Measurements from ENCODE around the gene RNASE8. TPM values are rescaled to one million over a fixed set of nuclear protein-coding genes. Genes with fewer than 3 reads are reported as not detected.

Gene RNASE8
- total and polyA plus RNA-seq, 7 donors, result not detected

DNA sequence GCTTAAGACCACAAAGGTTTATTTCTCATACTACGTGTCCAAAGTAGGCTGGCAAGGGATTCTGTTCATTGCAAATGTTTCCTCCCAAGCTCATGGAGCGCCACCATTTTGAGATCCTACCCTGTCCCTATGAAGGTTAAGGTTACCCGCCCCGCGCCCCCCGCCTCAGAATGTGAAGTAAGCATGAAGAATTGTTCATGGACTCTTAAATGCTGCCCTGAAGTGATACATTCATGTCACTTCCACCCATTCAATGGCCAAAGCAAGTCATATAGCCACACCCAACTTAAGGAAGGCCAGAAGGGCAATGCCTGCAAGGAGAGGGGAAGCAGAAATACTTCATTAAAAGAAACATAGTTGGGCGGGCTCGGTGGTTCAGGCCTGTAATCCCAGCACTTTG lies 47.5 kb downstream of the RNASE8 start:
- intact Hi-C loops (cut with DNase I), result loop anchor here (5.0 to 10.0 kb wide), 2 partner anchors 93 to 250 kb away; no protein-coding TSS in a partner anchor
- no peaks in the 10 kb centered on the region for H3K36me3 ChIP-seq
- no peak overlapping the region for H3K4me3 ChIP-seq
- peaks cover 0 to 46% (median 38%) of the 10 kb centered on the region in 4 donors for H3K4me1 ChIP-seq
- no peak for DNase-seq
- WGBS, 2 donors, result 71 to 82% methylated on average over 8 of the region's 8 CpGs
- peak overlapping the region; percentile 90 to 99 (median 96) for H3K27ac ChIP-seq
- no peaks in the 10 kb centered on the region for H3K27me3 ChIP-seq
- no peaks in the 10 kb centered on the region for H3K9me3 ChIP-seq
- TF ChIP-seq POLR2A (IDR thresholded peaks at IDR 0.05) (no peak), EP300 (IDR thresholded peaks at IDR 0.05) (no peak)

GRCh38 chr14:21106176-21106497 lies 48.5 kb downstream of the RNASE8 start:
- Histone ChIP-seq H3K36me3 (no peaks in the 10 kb centered on the region), H3K27ac (peak overlapping the region; percentile 43 to 99 (median 96)), H3K27me3 (no peaks in the 10 kb centered on the region), H3K4me1 (peaks cover 0 to 43% (median 37%) of the 10 kb centered on the region in 4 donors), H3K9me3 (no peaks in the 10 kb centered on the region), H3K4me3 (no peak overlapping the region)
- DNase-seq, result no peak
- TF ChIP-seq POLR2A (IDR thresholded peaks at IDR 0.05), result no peak
- no peak for TF ChIP-seq EP300 (IDR thresholded peaks at IDR 0.05)
- TF ChIP-seq POLR2AphosphoS5 (IDR thresholded peaks at IDR 0.05), result no peak
- TF ChIP-seq, protein P1, sequence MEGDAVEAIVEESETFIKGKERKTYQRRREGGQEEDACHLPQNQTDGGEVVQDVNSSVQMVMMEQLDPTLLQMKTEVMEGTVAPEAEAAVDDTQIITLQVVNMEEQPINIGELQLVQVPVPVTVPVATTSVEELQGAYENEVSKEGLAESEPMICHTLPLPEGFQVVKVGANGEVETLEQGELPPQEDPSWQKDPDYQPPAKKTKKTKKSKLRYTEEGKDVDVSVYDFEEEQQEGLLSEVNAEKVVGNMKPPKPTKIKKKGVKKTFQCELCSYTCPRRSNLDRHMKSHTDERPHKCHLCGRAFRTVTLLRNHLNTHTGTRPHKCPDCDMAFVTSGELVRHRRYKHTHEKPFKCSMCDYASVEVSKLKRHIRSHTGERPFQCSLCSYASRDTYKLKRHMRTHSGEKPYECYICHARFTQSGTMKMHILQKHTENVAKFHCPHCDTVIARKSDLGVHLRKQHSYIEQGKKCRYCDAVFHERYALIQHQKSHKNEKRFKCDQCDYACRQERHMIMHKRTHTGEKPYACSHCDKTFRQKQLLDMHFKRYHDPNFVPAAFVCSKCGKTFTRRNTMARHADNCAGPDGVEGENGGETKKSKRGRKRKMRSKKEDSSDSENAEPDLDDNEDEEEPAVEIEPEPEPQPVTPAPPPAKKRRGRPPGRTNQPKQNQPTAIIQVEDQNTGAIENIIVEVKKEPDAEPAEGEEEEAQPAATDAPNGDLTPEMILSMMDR (IDR thresholded peaks at IDR 0.05), result no peak
- 86% methylated on average over 4 of the region's 4 CpGs for WGBS, 2 donors
- intact Hi-C loops (cut with DNase I), result loop anchor here (5.0 to 10.0 kb wide), 2 partner anchors 94 to 251 kb away; no protein-coding TSS in a partner anchor

- peak; percentile 89 for DNase-seq
- no peaks in the 10 kb centered on the region for H3K36me3 ChIP-seq
- TF ChIP-seq, protein P1 (IDR thresholded peaks at IDR 0.05), result peak; percentile 68 to 92 (median 85)
- no peak for TF ChIP-seq EP300 (IDR thresholded peaks at IDR 0.05)
- TF ChIP-seq POLR2AphosphoS5 (IDR thresholded peaks at IDR 0.05), result peak in 1 of 4 donors; percentile 27
- intact Hi-C loops (cut with DNase I), result loop anchor here (5.0 to 10.0 kb wide), 2 partner anchors 94 to 252 kb away; no protein-coding TSS in a partner anchor
- no peaks in the 10 kb centered on the region for H3K9me3 ChIP-seq
- H3K27me3 ChIP-seq, result no peaks in the 10 kb centered on the region
- WGBS, 2 donors, result 22 to 28% methylated on average over 11 of the region's 11 CpGs
- H3K4me3 ChIP-seq, result no peak overlapping the region
- H3K4me1 ChIP-seq, result peaks cover 0 to 43% (median 37%) of the 10 kb centered on the region in 4 donors
- peak overlapping the region; percentile 43 to 99 (median 96) for H3K27ac ChIP-seq
Observed at GRCh38 chr14:21106498-21107282, 49.1 kb downstream of the RNASE8 start.

GRCh38 chr14:21107283-21107800 lies 49.7 kb downstream of the RNASE8 start:
- no peak for TF ChIP-seq EP300 (IDR thresholded peaks at IDR 0.05)
- no peak for TF ChIP-seq POLR2A (IDR thresholded peaks at IDR 0.05)
- TF ChIP-seq, protein P1 (IDR thresholded peaks at IDR 0.05), result no peak
- TF ChIP-seq POLR2AphosphoS5 (IDR thresholded peaks at IDR 0.05), result no peak
- Histone ChIP-seq H3K27ac (peak overlapping the region; percentile 31 to 99 (median 66)), H3K27me3 (no peaks in the 10 kb centered on the region), H3K4me3 (no peak overlapping the region), H3K4me1 (peaks cover 0 to 43% (median 36%) of the 10 kb centered on the region in 4 donors), H3K9me3 (no peaks in the 10 kb centered on the region), H3K36me3 (no peaks in the 10 kb centered on the region)
- intact Hi-C loops (cut with DNase I), result loop anchor here (5.0 to 10.0 kb wide), 2 partner anchors 95 to 253 kb away; no protein-coding TSS in a partner anchor
- 19 to 65% methylated on average over 5 of the region's 5 CpGs for WGBS, 2 donors
- DNase-seq, result no peak

Other genes starting within 250 kb of the RNASE8 start
- gene RNASE3, start 166.4 kb upstream of the RNASE8 start, total RNA-seq, result 1 to 10 TPM in 1 of 4 donors, not detected in 3; 2.6 TPM
- gene RNASE3, start 166.4 kb upstream of the RNASE8 start, polyA plus RNA-seq, result not detected
- gene RNASE2, start 102.3 kb upstream of the RNASE8 start, total RNA-seq, result 10 to 100 TPM in 1 of 4 donors, 1 to 10 TPM in 2, not detected in 1; 2.1 to 14.3 (median 2.9) TPM
- 1 to 10 TPM in 2 of 3 donors, not detected in 1; 3.1 to 3.2 TPM for gene RNASE2, start 102.3 kb upstream of the RNASE8 start, polyA plus RNA-seq
- gene METTL17, start 67.8 kb upstream of the RNASE8 start, total RNA-seq, result 100 to 1,000 TPM in 1 of 4 donors, 10 to 100 TPM in 3; 72.9 to 103 (median 90.0) TPM
- gene METTL17, start 67.8 kb upstream of the RNASE8 start, polyA plus RNA-seq, result 10 to 100 TPM; 24.0 to 76.4 (median 25.2) TPM
- not detected for gene SLC39A2, start 58.5 kb upstream of the RNASE8 start, total RNA-seq
- 1 to 10 TPM in 1 of 3 donors, not detected in 2; 1.2 TPM for gene SLC39A2, start 58.5 kb upstream of the RNASE8 start, polyA plus RNA-seq
- 100 to 1,000 TPM; 184 to 276 (median 235) TPM for gene NDRG2, start 32.8 kb upstream of the RNASE8 start, total RNA-seq
- gene NDRG2, start 32.8 kb upstream of the RNASE8 start, polyA plus RNA-seq, result 100 to 1,000 TPM; 114 to 199 (median 141) TPM
- not detected for gene TPPP2, start 27.6 kb upstream of the RNASE8 start, total RNA-seq
- gene TPPP2, start 27.6 kb upstream of the RNASE8 start, polyA plus RNA-seq, result under 1 TPM in 1 of 3 donors, not detected in 2; 0.36 TPM
- gene RNASE13, start 23.0 kb upstream of the RNASE8 start, total RNA-seq, result not detected
- gene RNASE13, start 23.0 kb upstream of the RNASE8 start, polyA plus RNA-seq, result not detected
- not detected for gene RNASE7, start 15.5 kb upstream of the RNASE8 start, total RNA-seq
- under 1 TPM in 1 of 3 donors, not detected in 2; 0.10 TPM for gene RNASE7, start 15.5 kb upstream of the RNASE8 start, polyA plus RNA-seq
- 10 to 100 TPM; 15.0 to 48.5 (median 17.4) TPM for gene ARHGEF40, start 12.5 kb downstream of the RNASE8 start, total RNA-seq
- 10 to 100 TPM; 12.5 to 26.5 (median 18.0) TPM for gene ARHGEF40, start 12.5 kb downstream of the RNASE8 start, polyA plus RNA-seq
- gene ZNF219, start 40.8 kb downstream of the RNASE8 start, total RNA-seq, result 10 to 100 TPM; 38.2 to 89.7 (median 65.0) TPM
- 10 to 100 TPM; 27.6 to 52.9 (median 29.4) TPM for gene ZNF219, start 40.8 kb downstream of the RNASE8 start, polyA plus RNA-seq
- gene TMEM253, start 43.2 kb downstream of the RNASE8 start, total RNA-seq, result 1 to 10 TPM in 1 of 4 donors, not detected in 3; 1.1 TPM
- gene TMEM253, start 43.2 kb downstream of the RNASE8 start, polyA plus RNA-seq, result 10 to 100 TPM; 14.1 to 28.4 (median 14.4) TPM
- gene OR5AU1, start 98.2 kb downstream of the RNASE8 start, total RNA-seq, result not detected
- not detected for gene OR5AU1, start 98.2 kb downstream of the RNASE8 start, polyA plus RNA-seq
- gene HNRNPC, start 211.6 kb downstream of the RNASE8 start, total RNA-seq, result 100 to 1,000 TPM; 365 to 449 (median 404) TPM
- gene HNRNPC, start 211.6 kb downstream of the RNASE8 start, polyA plus RNA-seq, result 100 to 1,000 TPM; 369 to 645 (median 419) TPM
- gene RPGRIP1, start 222.3 kb downstream of the RNASE8 start, total RNA-seq, result under 1 TPM in 1 of 4 donors, not detected in 3; 0.27 TPM
- gene RPGRIP1, start 222.3 kb downstream of the RNASE8 start, polyA plus RNA-seq, result under 1 TPM; 0.25 to 0.60 (median 0.46) TPM

Data from sigmoid colon (tissue), 7 donors.